Vagina (tissue), 2 donors: ENCODE data around the gene GRIN2A.

Experiments
- POLR2A ChIP-seq, 2 donors: fragments of 450-650 bp; IDR thresholded peaks; one replicate each; pipeline ENCODE4 v1.6.1; 2017; ENCODE audit warnings: antibody characterized with exemption in 2 of 2, mild to moderate bottlenecking in 2 of 2, moderate library complexity in 2 of 2
- POLR2AphosphoS5 ChIP-seq, 2 donors: sonication (generic); formaldehyde crosslinking; IDR thresholded peaks; one replicate each; pipeline ENCODE4 v1.9.0; 2017; ENCODE audit warnings: antibody characterized with exemption in 2 of 2, mild to moderate bottlenecking in 2 of 2, low read depth in 1 of 2; ENCODE audit not compliant: insufficient read depth in 1 of 2

GRCh38 chr16:10145542-10146035 lies 36.6 kb downstream of the GRIN2A start:
- TF ChIP-seq POLR2AphosphoS5 (IDR thresholded peaks at IDR 0.05; ENCODE audit: insufficient read depth in 1 of 2, low read depth in 1 of 2) (no peak), POLR2A (IDR thresholded peaks at IDR 0.05) (no peak)
